DOHH2 (cell line): Measurements from ENCODE around the gene UNC5A.

Source experiments
- H3F3A ChIP-seq: fragments of 200-600 bp; sonication (generic), shearing (Covaris generic); 2 replicates; pipeline ENCODE4 v1.6.0; 2016; ENCODE audit warnings: antibody characterized with exemption, mild to moderate bottlenecking; ENCODE audit not compliant: control insufficient read depth, insufficient read depth
- H3K27ac ChIP-seq: fragments of 200-600 bp; sonication (generic); 2 replicates; pipeline ENCODE4 v1.5.1; 2014; ENCODE audit warnings: low read depth, mild to moderate bottlenecking, low read length, moderate library complexity
- H3K27me3 ChIP-seq: fragments of 200-600 bp; sonication (generic); 2 replicates; pipeline ENCODE4 v1.6.1; 2014; ENCODE audit warnings: mild to moderate bottlenecking, low read length, mixed read lengths; ENCODE audit not compliant: control insufficient read depth
- H3K36me3 ChIP-seq: fragments of 200-600 bp; sonication (generic); 2 replicates; pipeline ENCODE4 v1.6.1; 2014; ENCODE audit warnings: mild to moderate bottlenecking, low read length, moderate library complexity, mixed read lengths; ENCODE audit not compliant: control insufficient read depth
- H3K4me1 ChIP-seq: fragments of 200-600 bp; sonication (generic); 2 replicates; pipeline ENCODE4 v1.6.1; 2014; ENCODE audit warnings: mild to moderate bottlenecking, low read length, mixed read lengths; ENCODE audit not compliant: control insufficient read depth
- H3K4me2 ChIP-seq: fragments of 200-600 bp; sonication (generic); 2 replicates; pipeline ENCODE4 v1.6.0; 2014; ENCODE audit warnings: mild to moderate bottlenecking, low read length, moderate library complexity
- H3K4me3 ChIP-seq: fragments of 200-600 bp; sonication (generic); 2 replicates; pipeline ENCODE4 v1.5.1; 2014; ENCODE audit warnings: mild to moderate bottlenecking, low read length, mixed read lengths
- H3K79me2 ChIP-seq: fragments of 200-600 bp; sonication (generic); 2 replicates; pipeline ENCODE4 v1.6.1; 2014; ENCODE audit warnings: mild to moderate bottlenecking, low read length, mixed read lengths; ENCODE audit not compliant: control insufficient read depth
- H3K9me2 ChIP-seq: fragments of 200-600 bp; sonication (generic); replicated peaks from 2 replicates; pipeline ENCODE4 v1.6.1; 2014; ENCODE audit warnings: mild to moderate bottlenecking, low read length, mixed read lengths; ENCODE audit not compliant: control insufficient read depth
- H3K9me3 ChIP-seq: fragments of 200-600 bp; sonication (generic); 2 replicates; pipeline ENCODE4 v1.6.1; 2014; ENCODE audit warnings: antibody characterized with exemption, low read length, mixed read lengths; ENCODE audit not compliant: control insufficient read depth, insufficient read depth
- H4K20me1 ChIP-seq: fragments of 200-600 bp; sonication (generic); 2 replicates; pipeline ENCODE4 v1.6.0; 2014; ENCODE audit warnings: low read depth, mild to moderate bottlenecking, antibody characterized with exemption, low read length, moderate library complexity; ENCODE audit not compliant: control insufficient read depth, insufficient read depth
- CTCF ChIP-seq: fragments of 200-600 bp; sonication (generic); IDR thresholded peaks from one replicate; pipeline ENCODE4 v1.5.1; 2014; ENCODE audit warnings: antibody characterized with exemption, mild to moderate bottlenecking, low read depth, low read length; ENCODE audit not compliant: poor library complexity, severe bottlenecking
- EZH2phosphoT487 ChIP-seq: fragments of 200-600 bp; sonication (generic); IDR thresholded peaks from 2 replicates; pipeline ENCODE4 v1.6.1; 2017; ENCODE audit warnings: borderline replicate concordance, mild to moderate bottlenecking, antibody characterized with exemption, low read length, moderate library complexity, mixed read lengths

The UNC5A gene

GRCh38 chr5:176817369-176817840 is 7.0 kb downstream of the UNC5A start:
- no peak overlapping the region for H3K27ac ChIP-seq
- peaks cover 62% of the 10 kb centered on the region for H3K27me3 ChIP-seq
- H3K4me1 ChIP-seq: no peaks in the 10 kb centered on the region
- H3K4me2 ChIP-seq: no peak overlapping the region
- no peaks in the 10 kb centered on the region for H3K9me3 ChIP-seq
- no peak overlapping the region for H3K4me3 ChIP-seq
- no peaks in the 10 kb centered on the region for H3K79me2 ChIP-seq
- H4K20me1 ChIP-seq: no peaks in the 10 kb centered on the region
- H3F3A ChIP-seq: no peaks in the 10 kb centered on the region
- TF ChIP-seq EZH2phosphoT487 (no peak), CTCF (no peak)
- no peaks in the 10 kb centered on the region for H3K9me2 ChIP-seq
- no peaks in the 10 kb centered on the region for H3K36me3 ChIP-seq

GRCh38 chr5:176817841-176818377 is 7.5 kb downstream of the UNC5A start:
- H3K4me2 ChIP-seq: no peak overlapping the region

GRCh38 chr5:176818391-176819098 is 8.2 kb downstream of the UNC5A start:
- Histone ChIP-seq H3K36me3 (no peaks in the 10 kb centered on the region), H4K20me1 (no peaks in the 10 kb centered on the region), H3K9me3 (no peaks in the 10 kb centered on the region), H3K4me2 (no peak overlapping the region), H3K27ac (no peak overlapping the region), H3K27me3 (peaks cover 56% of the 10 kb centered on the region), H3K4me3 (no peak overlapping the region), H3K79me2 (no peaks in the 10 kb centered on the region), H3K4me1 (peaks cover 3% of the 10 kb centered on the region; the same call in 1 of the 2 replicates), H3F3A (no peaks in the 10 kb centered on the region), H3K9me2 (no peaks in the 10 kb centered on the region)
- no peak for TF ChIP-seq CTCF
- no peak for TF ChIP-seq EZH2phosphoT487

More at GRCh38 chr5:176817841-176818377, 7.5 kb downstream of the UNC5A start:
- H3F3A ChIP-seq: no peaks in the 10 kb centered on the region
- peaks cover 59% of the 10 kb centered on the region for H3K27me3 ChIP-seq
- H3K4me3 ChIP-seq: no peak overlapping the region
- no peak overlapping the region for H3K27ac ChIP-seq
- no peaks in the 10 kb centered on the region for H3K9me3 ChIP-seq
- TF ChIP-seq EZH2phosphoT487: 0 out of 2 replicates have a peak, but pooled peaks have one; percentile 20
- no peak for TF ChIP-seq CTCF
- H3K36me3 ChIP-seq: no peaks in the 10 kb centered on the region
- peaks cover 2% of the 10 kb centered on the region; the same call in 1 of the 2 replicates for H3K4me1 ChIP-seq
- H3K9me2 ChIP-seq: no peaks in the 10 kb centered on the region
- H4K20me1 ChIP-seq: no peaks in the 10 kb centered on the region
- H3K79me2 ChIP-seq: no peaks in the 10 kb centered on the region
